ENCODE results near the gene SHC4. TPM values are rescaled to one million over a fixed set of nuclear protein-coding genes. Genes with fewer than 3 reads are reported as not detected.
"Not testable (repeated sequence)": the region's sequence is repeated elsewhere in the genome, so short reads cannot be mapped to it uniquely, and the experiment has no call there.

SHC4 gene
- total RNA-seq, 1 experiment from 2014 or later, result not detected

DNA sequence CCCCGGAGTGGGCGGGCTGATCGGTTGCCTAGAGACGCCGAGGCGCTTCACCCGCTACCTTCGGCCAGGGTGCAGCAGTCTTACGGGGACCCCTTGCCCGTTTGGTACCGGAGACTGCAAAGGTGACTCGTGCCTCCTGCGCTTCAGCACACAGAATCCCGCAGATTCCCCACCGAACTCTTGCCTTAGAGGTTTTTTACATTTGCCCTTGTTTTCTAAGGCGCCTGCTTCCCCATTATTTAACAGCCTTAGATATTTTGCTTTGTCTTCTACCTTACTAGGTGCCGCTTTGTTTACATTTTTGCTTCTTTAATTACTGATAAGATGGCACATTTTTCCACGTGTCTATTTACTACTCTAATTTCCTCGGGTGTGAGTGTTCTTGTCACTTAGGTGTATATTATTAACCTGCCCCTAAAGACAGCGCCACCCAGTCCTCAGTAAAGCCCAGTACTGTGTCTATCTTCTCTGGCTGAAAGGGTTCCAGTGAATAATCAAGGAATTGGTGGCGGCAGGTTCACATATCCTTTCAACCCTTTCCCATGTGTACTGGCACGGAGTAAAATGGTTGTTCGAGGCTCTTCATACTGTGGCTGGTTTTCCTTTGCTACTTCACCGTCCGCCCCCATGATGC is 152.3 kb downstream of the SHC4 start:
- DNase-seq (ENCODE audit: low spot score), result no peak
- in situ Hi-C loops (cut with HindIII; ENCODE audit: low sequenced_read_pairs), result no loop called here

DNA sequence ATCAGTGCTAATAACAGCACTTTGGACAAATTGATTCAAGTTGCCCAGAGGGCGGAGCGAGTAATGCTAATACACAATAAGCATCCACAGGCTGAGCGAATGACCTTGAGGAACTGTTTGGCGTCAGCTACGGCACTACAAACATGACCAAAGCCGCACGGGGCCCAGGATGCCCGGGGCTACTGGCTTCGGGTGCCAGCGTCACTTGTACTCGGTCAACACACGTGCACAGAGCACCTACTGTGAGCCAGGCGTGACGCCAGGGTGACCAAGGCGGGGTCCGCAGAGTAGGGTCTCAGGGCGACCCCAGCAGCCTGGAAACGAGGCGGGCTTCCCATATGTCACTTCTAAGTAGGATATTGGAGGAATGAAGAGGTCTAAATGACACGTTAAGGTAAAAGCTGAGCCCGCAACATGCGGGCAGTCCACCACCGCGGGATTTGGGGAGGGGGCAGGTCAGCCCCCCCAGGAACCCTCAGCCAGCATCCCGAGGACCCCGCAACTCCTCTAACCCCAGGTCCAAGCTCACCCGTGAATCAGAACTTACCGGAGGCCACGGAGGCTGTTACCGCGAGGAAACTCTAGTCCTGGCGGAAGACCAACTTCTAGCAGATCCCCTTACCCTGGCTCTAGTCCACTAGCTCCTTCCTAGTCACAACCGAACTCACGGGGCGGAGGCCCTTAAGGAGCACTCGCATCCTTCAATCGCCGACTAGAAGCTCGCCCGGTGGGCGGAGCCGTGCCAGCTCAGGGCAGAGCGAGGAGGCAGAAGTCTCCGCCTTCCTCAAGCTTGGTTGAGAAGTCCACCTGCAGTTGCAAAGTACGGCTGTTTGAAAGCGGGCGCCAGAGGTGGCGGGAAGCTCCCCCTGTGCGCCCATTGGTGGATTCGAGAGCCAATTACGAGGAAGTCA is 153.1 kb downstream of the SHC4 start, which contains the start of gene CEP152:
Gene CEP152 (minus strand): TSS at position 656 of the 911 bp plus-strand sequence. CDS start 5,420 bp downstream, outside the sequence.
- peak; percentile 100 for DNase-seq (ENCODE audit: low spot score)
- in situ Hi-C loops (cut with HindIII; ENCODE audit: low sequenced_read_pairs), result no loop called here

DNA sequence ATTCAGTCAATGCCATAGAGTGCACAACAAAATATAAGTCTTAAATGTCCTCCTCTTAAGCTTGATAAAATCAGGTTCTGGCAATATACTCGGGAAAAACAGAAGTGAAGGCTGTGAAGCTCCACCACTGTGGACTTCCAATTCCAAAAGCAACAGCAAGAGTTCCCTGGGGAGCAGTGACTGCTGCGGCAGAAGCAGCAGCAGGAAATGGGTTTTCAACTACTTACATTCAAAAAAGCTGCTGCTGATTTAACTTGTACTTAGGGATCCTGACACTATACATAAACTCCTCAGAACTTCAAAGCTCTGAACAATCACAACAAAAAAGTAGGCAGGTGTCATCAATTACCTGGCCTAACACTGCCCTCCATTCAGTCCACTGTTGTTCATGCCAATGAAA is 157.6 kb downstream of the SHC4 start:
- in situ Hi-C loops (cut with HindIII; ENCODE audit: low sequenced_read_pairs), result no loop called here
- DNase-seq (ENCODE audit: low spot score), result no peak

DNA sequence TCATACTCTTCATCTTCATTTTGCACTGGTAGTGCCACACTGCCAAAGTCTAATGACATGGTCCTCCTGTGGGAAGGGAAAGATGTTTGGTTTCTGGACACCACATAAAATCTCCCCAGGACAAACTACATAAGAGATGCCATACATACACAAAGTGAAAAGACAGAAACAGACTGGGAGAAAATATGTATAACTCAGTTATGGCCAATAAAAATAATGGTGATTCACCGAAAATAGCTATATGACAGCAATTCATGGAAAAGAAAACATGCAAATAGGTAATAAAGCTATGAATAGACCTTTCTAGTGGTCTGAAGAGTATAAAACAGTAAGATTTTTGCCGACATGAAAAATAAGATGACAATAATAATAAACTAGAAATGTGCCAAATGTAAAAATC is 158.1 kb downstream of the SHC4 start:
- DNase-seq (ENCODE audit: low spot score), result no peak
- in situ Hi-C loops (cut with HindIII; ENCODE audit: low sequenced_read_pairs), result no loop called here

DNA sequence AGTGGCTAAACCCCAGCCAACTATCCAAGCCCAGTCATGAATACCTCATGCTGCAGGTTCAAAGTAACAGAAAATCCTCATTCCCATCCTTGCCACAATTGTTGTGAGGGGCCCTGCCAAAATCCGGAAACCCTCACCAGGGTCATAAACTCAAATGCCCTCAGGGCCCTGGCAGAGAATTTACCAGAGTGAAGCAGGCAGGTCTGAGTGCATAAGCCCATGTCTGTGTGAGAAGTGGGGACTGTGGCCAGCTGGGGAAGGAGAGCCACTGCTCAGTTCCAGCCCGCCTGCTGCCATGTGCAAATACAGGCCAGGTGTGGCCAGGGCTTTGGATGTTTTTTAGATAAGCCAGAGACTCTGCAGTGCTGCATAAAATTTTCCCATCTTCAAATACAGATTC is 159.8 kb downstream of the SHC4 start:
- in situ Hi-C loops (cut with HindIII; ENCODE audit: low sequenced_read_pairs), result no loop called here
- DNase-seq (ENCODE audit: low spot score), result no peak

DNA sequence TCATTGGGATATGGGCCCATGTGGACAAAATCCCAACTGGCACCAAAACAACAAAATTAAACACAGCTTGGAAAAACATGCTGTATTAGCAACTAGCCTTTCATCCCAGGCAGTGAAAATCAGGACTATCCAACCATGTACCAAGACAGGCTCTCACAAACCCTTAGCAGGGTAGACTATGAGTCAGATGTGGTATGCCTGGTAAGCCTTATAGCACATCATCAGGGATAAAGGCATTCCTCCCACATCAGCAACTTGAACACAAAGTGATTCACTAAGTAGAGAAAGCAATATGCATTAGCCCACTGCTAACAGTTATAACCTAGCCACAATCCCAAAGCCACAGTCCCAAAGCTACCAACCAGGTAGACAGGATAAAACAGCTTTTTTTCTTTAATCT is 160.9 kb downstream of the SHC4 start:
- in situ Hi-C loops (cut with HindIII; ENCODE audit: low sequenced_read_pairs), result no loop called here
- DNase-seq (ENCODE audit: low spot score), result no peak

DNA sequence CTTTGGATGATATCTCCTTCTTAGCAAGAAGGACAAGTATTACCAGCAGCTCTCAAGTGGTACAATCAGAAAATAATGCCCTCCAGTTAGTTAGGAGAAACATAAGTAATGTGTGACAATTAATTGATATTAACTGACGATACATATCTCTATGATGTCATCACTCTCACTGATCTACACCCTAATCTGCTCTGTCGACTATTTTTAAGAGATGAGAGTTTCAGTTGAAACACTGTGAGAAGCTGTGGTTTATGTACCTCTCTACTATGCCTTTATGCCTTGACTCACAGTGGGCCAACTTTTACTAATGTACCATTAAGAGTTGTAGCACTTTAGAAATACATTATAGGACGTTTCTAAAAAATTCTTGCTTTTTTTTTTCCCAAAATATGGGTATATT is 161.5 kb downstream of the SHC4 start:
- no peak for DNase-seq (ENCODE audit: low spot score)
- in situ Hi-C loops (cut with HindIII; ENCODE audit: low sequenced_read_pairs), result no loop called here

DNA sequence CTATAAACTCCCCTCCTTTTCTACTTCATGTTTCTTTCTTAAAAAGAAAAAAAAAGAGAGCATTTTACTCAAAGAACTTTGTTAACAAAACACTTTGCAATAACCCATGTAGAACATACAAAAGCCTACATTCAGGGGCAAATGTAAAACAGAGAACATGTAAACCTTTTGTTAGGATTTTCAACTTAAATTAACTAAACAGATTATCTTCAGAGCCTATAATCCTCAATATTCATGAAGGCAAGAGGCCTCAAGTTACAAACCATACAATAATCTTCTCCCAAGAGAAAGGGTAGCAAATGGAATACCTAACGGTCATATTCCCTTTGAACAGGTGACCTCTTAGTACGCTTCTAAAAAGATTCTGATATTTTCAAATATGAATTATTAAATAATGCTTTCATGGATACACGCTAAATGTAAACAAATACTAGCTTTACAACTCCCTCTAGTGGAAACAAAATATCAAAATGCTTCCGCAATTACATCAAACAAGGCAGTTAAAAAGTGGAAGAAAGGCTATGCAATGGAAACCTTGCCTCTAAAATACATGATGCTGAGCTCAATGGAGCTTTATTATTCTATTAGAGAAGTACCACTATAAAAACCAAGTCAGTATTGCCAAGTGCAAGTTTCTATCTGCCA is 162.8 kb downstream of the SHC4 start:
- in situ Hi-C loops (cut with HindIII; ENCODE audit: low sequenced_read_pairs), result no loop called here
- DNase-seq (ENCODE audit: low spot score), result peak; percentile 21

DNA sequence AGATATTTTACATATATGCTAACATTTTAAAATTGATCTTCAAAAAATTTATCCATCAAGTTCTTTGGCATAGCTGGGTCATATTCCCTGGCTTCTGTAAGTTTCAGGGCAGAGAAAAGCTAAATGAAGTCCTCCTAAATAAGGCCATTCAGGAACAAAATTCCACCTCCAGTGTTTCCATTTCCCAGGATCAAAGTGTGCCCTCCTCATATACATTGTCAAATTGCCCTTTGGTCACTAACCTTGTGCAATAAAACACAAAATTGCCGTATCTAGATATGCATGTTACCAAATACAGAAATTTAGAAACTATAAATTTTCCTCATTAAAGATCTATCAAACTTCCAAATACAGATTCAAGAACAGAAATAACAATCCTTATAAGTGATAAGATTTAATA is 163.5 kb downstream of the SHC4 start:
- in situ Hi-C loops (cut with HindIII; ENCODE audit: low sequenced_read_pairs), result no loop called here
- DNase-seq (ENCODE audit: low spot score), result no peak

DNA sequence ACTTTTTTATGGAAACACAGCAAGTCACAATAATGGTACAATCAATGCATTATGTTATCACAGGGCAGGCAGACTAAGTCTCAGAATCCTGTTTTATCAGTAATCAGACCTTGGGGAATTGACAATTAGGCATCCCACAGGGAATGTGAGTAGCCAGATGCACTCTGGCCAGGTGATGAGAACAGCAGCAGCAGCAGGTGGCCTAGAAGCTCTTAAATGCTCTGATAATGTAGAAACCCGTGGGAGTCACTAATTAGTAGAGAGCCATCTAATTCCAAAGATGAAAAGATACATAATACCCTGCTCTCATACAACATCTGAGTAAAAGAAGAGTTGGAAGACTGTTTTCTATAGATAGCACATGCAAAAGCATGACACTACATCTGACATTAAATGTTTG is 165.4 kb downstream of the SHC4 start:
- DNase-seq (ENCODE audit: low spot score), result no peak
- in situ Hi-C loops (cut with HindIII; ENCODE audit: low sequenced_read_pairs), result no loop called here

DNA sequence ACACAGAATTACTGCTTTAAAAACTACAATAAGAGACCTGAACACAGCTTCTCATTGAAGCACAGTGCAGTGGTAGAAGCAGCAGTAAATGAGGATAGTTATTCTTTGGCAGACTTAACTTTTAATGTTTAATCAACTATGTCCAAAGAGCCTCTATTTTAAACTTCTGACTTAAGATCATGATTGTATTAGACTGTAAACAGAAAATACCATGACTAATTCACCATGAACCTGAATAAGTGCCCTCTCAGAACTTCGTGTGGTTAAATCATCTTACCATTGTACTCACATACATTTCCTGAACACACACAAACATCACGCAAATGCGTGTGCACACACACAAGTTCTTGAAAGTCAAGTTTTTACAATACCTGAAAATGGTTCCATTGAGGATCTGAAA is 166.8 kb downstream of the SHC4 start:
- no peak for DNase-seq (ENCODE audit: low spot score)
- in situ Hi-C loops (cut with HindIII; ENCODE audit: low sequenced_read_pairs), result no loop called here

DNA sequence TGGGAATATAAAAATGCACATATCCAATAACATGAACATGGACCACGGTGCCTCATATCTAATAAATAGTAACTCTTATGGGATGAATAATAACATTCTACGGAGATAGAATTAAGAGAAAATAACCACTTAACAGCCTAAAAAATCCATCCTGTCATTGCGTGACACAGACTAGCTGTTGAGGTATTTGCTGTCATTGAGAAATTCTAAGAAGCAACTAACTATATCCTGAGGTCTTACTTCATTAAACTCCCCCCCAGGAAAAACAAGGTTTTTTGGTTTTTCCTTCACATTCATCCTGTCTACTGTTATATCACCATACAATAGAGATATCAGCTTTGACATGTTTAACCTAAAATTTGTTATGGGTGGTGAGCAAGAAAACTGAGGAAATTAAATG is 167.2 kb downstream of the SHC4 start:
- no peak for DNase-seq (ENCODE audit: low spot score)
- in situ Hi-C loops (cut with HindIII; ENCODE audit: low sequenced_read_pairs), result no loop called here

DNA sequence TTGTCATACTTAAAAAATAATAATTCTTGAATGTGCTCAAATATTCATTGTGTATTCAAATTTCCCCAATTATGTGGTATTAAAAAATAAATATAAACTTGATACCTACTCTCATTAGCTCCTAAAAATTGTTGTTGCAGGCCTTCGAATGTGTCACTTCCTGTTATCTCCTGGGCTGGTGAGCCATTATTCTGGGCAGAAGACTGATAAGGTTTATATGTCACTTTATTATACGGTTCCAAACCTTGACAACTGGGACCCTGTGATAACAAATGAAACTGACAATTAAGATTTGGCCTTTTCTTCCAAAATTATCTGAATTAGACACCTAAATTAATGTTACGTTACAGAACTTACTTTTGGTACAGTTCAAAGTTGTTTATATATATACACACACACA is 167.8 kb downstream of the SHC4 start:
- in situ Hi-C loops (cut with HindIII; ENCODE audit: low sequenced_read_pairs), result no loop called here
- DNase-seq (ENCODE audit: low spot score), result no peak

DNA sequence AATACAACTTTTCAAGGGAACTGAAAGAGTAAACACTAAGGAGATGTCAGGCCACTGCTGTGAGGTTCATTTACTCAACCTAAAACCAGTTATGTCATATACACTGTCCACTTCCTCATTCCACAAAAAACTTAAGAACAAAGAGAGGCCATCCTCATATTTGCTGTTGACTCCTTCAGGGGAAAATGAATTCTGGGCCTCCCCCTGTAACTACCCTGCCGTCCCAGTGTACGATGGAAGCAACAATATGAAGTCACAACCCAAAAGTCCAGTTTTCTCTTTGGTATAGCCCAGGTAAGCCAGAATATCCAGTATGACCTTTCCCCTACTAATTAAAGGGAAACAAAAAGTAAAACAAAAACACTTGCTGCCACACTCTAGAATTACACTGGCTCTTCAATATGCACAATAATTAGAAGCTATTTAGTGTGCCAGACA is 169.0 kb downstream of the SHC4 start:
- in situ Hi-C loops (cut with HindIII; ENCODE audit: low sequenced_read_pairs), result no loop called here
- DNase-seq (ENCODE audit: low spot score), result no peak

DNA sequence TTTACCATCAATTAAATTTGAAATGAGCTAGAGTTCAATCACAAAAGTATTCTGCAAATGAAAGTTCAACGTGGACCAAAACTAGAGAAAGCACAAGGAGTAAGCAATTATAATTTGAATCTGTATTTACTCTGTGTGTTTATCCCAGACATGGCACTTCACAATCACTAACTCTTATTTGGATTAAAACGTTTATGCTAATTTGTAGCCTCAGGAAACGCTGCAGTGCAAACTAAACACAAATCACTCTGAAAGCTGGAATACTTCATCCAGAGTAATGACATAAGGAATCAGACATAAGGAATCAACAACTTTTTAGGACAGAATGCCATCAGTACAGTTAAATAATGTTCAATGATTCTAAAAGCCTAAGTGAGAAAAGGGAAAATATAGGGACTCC is 171.3 kb downstream of the SHC4 start:
- DNase-seq (ENCODE audit: low spot score), result no peak
- in situ Hi-C loops (cut with HindIII; ENCODE audit: low sequenced_read_pairs), result no loop called here

DNA sequence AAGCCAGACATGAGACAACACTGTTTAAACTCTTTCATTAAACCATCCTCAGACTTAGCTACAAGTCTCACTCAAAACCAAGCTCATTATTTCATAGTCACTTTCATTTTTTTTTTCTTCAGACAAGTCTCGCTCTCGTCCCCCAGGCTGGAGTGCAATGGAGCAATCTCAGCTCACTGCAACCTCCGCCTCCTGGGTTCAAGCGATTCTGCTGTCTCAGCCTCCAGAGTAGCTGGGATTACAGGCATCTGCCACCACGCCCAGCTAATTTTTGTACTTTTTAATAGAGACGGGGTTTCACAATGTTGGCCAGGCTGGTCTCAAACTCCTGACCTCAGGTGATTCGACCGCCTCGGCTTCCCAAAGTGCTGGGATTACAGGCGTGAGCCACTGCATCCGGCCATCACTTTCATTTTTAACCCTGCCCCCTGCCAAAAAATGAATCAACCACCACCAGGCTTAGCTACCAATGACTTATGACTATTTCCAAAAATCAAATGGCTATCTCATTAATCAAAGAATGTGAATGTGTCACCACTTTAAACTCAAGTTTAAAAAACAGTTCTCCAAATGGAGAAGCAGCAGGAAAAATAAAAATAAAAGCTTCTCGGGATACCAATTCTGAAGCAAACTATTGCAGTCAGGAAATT is 173.1 kb downstream of the SHC4 start:
- DNase-seq (ENCODE audit: low spot score); in situ Hi-C loops (cut with HindIII; ENCODE audit: low sequenced_read_pairs): not testable (repeated sequence)

DNA sequence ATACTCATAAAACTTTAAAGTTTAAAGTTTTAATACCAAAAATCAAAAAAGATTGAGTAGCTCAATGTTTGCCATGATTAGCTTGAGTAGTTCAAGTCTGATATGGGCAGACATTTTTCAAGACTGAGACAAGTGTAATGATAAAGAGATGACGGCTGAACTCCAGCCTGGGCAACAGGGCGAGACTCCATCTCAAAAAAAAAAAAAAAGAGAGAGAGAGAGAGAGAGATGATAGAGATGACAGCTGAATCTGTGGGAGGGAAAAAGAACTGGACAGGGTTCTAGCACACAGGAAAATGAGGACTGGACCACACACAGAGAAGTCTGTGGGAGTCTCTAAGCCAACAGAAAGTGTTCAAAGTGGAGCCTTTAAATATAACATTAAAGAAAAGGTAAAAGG is 178.0 kb downstream of the SHC4 start:
- DNase-seq (ENCODE audit: low spot score), result no peak
- in situ Hi-C loops (cut with HindIII; ENCODE audit: low sequenced_read_pairs), result no loop called here

DNA sequence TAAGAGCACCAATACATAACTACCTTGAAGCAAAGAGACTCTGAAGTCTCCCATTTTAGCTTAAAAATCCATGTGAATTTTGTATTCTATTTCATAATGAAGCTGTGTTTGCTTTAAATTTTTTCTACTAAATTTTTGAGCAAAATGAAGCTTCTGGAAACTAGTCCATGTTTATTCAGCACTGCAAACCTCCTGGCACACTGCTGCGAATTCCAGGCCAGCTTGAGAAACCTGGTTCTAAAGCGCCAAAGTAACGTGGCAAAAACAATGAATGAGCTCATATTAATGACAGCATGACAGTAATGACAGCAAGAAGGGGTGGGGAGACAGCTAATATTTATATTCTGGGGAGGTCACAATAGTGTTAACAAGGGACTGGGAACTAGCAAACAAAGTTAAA is 178.5 kb downstream of the SHC4 start:
- in situ Hi-C loops (cut with HindIII; ENCODE audit: low sequenced_read_pairs), result no loop called here
- DNase-seq (ENCODE audit: low spot score), result no peak

DNA sequence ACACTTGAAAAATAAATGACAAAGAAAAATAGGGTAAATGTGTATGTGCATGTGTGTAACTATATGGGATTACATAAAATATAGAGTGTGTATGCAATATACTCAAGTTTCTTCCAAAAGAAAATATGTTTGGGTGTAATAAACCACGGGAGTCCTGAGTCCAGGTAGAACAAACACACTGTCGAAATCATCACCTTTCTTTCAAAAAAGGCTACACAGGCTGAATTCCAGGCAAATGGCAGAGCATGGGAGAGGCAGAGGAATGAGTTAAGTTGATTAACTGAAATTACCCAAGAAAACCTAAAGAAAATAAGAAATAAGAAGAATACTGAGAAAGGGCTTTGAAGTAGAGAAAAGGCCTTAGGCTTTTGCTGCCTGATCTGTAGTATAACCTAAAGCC is 179.0 kb downstream of the SHC4 start:
- DNase-seq (ENCODE audit: low spot score), result no peak
- in situ Hi-C loops (cut with HindIII; ENCODE audit: low sequenced_read_pairs), result no loop called here

DNA sequence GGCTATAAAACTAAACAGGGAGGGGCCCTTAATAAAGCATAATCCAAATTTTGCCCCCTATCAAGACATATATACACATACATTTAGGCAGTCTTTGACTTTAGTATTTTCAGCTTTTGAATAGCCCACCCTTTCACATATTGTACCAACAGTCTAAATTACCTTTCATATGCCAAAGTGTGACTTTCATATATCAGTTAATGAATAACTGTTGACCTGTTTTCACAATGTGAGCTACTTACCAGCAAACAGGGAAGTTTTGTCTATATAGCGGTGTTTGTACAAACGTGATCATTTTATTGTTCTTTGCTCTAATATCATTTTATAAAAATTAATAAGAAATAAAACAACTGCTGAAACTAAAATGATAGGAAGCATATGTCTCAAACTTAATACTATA is 180.8 kb downstream of the SHC4 start:
- DNase-seq (ENCODE audit: low spot score), result no peak
- in situ Hi-C loops (cut with HindIII; ENCODE audit: low sequenced_read_pairs), result no loop called here
